ENCODE measurements around the gene MBD5.

MBD5 gene

DNA sequence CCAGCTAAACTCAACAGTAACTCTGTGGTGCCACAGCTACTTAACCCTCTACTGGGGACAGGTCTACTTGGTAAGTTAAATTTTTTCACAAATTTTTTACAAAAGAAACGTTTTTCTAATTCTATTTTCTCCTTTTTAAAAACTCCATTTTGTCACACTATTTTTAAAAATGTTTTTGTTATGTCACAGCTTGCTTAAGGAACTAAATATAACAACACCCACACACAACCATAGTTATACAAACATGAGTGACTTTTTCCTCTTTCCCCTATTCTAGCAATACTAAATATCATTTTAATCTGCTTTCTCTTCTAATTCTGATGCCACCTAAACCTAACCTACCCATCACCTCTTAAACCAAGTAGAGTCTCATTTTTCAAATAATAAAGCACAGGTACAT is 463.2 kb downstream of the MBD5 start:
- TF ChIP-seq, protein P1, sequence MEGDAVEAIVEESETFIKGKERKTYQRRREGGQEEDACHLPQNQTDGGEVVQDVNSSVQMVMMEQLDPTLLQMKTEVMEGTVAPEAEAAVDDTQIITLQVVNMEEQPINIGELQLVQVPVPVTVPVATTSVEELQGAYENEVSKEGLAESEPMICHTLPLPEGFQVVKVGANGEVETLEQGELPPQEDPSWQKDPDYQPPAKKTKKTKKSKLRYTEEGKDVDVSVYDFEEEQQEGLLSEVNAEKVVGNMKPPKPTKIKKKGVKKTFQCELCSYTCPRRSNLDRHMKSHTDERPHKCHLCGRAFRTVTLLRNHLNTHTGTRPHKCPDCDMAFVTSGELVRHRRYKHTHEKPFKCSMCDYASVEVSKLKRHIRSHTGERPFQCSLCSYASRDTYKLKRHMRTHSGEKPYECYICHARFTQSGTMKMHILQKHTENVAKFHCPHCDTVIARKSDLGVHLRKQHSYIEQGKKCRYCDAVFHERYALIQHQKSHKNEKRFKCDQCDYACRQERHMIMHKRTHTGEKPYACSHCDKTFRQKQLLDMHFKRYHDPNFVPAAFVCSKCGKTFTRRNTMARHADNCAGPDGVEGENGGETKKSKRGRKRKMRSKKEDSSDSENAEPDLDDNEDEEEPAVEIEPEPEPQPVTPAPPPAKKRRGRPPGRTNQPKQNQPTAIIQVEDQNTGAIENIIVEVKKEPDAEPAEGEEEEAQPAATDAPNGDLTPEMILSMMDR (IDR thresholded peaks at IDR 0.05; ENCODE audit: borderline replicate concordance, control extremely low read depth, extremely low read depth, insufficient read depth, missing control alignments), result no peak
- in situ Hi-C loops (cut with MboI; ENCODE audit: low sequenced_read_pairs, unreplicated experiment), result no loop called here
- DNase-seq (ENCODE audit: low spot score), result no peak

DNA sequence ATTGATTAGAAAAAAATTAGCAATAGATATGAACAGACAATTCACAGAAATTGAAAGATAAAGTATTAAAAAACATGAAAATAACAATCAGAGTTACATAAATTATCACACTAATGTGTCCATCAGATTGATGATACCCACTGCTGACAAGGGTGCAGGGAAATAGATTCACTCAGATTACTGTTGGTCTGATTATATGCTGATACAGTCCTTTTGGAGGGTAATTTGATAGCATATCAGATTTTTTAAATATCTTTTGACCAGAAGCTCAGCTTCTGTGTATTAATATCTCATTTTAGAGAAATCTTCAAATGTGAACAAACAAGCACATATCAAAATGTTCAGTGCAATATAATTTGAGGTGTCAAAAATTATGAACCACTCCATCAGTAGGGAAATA is 465.8 kb downstream of the MBD5 start:
- in situ Hi-C loops (cut with MboI; ENCODE audit: low sequenced_read_pairs, unreplicated experiment), result no loop called here
- TF ChIP-seq, protein P1 (IDR thresholded peaks at IDR 0.05; ENCODE audit: borderline replicate concordance, control extremely low read depth, extremely low read depth, insufficient read depth, missing control alignments), result no peak

DNA sequence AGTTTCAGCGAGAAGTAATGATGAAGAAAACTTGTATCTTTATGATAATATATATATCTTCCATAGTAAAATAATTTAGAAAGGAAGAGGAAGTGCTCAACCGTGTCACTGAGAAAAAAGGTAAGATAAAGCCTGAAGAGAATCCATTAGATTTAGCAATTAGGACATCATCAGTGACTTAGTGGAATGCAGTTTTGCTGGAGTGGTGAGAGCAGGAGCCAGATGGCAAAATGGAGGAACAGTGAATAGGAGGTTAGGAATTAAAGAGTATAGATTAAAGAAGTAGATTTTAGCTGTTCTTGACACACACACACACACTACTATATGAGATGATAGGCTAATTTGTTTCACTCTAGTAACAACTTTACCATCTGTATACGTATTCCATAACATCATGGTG is 466.5 kb downstream of the MBD5 start:
- DNase-seq (ENCODE audit: low spot score), result no peak
- TF ChIP-seq, protein P1 (IDR thresholded peaks at IDR 0.05; ENCODE audit: borderline replicate concordance, control extremely low read depth, extremely low read depth, insufficient read depth, missing control alignments), result no peak
- in situ Hi-C loops (cut with MboI; ENCODE audit: low sequenced_read_pairs, unreplicated experiment), result no loop called here

More for the DNA sequence above, 465.8 kb downstream of the MBD5 start:
- no peak for DNase-seq (ENCODE audit: low spot score)

DNA sequence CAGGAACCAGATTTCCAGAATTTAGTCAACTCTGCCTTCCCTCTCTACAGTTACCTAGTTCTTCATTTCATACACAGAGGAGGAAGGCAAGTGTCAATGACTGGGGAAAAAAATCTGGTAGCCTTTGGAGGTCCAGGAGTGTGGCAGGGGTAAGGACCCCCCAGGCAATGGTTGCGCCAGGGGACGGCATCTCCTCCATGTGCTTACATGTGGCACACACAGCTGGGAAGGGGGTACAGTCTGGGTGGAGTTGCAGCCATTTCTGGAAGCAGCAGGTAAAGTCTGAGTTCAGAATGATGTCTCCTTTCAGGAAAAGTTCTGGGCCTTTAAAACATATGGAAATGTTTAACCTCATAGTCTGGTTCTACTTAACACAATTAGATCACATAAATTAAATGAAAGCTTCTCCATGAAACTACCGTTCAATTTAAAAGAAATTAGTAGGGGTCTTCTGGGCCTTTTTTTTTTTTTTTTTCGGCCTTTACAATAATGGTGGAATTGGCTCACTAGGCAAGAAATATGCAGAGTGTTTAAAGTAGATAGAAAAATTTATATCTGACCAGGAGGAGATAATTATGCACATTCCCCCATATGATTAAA is 470.0 kb downstream of the MBD5 start:
- no peak for DNase-seq (ENCODE audit: low spot score)
- in situ Hi-C loops (cut with MboI; ENCODE audit: low sequenced_read_pairs, unreplicated experiment), result no loop called here
- TF ChIP-seq, protein P1 (IDR thresholded peaks at IDR 0.05; ENCODE audit: borderline replicate concordance, control extremely low read depth, extremely low read depth, insufficient read depth, missing control alignments), result no peak

DNA sequence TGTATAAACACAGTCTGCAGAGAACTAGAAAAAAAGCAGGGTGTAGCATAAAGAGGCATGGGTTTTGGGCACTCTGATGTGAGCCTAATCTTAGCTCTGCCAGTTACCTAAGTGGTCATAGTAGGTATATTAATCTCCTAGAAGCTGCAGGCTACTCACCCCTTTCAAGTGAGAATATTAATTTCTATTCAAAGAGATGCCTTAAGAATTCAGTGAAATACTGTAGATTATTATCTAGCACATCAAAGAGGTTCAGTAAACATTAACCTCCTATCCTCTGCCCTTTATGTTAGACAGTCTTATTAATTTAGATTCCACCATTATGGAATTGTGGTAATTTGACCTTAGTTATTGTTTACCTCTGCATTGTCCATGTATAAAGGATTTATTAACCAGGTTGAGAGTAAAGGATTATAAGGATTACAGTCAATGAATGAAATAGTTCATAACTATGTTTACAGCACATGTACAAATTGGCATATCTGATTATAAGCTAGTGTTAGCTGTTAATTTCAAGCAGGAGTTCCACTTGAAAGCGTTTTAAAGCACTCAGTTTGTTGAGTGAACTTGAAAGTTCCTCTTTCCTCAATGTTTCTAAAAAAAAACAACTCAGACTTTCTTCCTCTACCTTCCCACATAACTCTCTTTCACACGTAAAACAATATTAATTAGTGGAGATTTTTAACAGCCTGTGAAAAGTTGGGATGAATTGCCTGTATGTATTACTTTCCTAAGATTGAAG is 473.1 kb downstream of the MBD5 start:
- TF ChIP-seq, protein P1 (IDR thresholded peaks at IDR 0.05; ENCODE audit: borderline replicate concordance, control extremely low read depth, extremely low read depth, insufficient read depth, missing control alignments), result no peak
- in situ Hi-C loops (cut with MboI; ENCODE audit: low sequenced_read_pairs, unreplicated experiment), result no loop called here
- DNase-seq (ENCODE audit: low spot score), result peak; percentile 44

DNA sequence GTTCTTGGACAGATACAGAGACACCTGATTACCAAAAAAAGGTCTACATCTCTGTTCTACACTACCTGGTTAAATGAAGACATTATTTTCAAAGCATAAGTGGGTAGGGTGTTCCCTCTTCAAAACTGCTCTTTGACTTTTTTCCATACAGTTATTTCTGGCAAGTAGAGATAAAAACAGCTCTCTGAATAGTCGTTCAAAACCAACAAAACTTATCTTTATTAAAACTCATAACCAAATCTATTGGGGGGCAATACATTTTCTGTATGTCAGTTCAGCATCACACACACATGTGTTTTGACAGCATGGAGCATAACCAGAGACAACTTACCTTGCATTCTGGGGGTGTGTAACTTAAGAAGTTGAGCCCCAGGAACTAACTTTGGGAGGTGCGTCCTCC is 474.7 kb downstream of the MBD5 start:
- DNase-seq (ENCODE audit: low spot score), result no peak
- in situ Hi-C loops (cut with MboI; ENCODE audit: low sequenced_read_pairs, unreplicated experiment), result no loop called here
- TF ChIP-seq, protein P1 (IDR thresholded peaks at IDR 0.05; ENCODE audit: borderline replicate concordance, control extremely low read depth, extremely low read depth, insufficient read depth, missing control alignments), result no peak

Measured in GM13976 (cell line).